Neural progenitor cell (in vitro differentiated cells): Measurements from ENCODE around the gene CCDC182.

Experiments
- CTCF ChIP-seq: fragments of 200-600 bp; sonication (generic); IDR thresholded peaks from 2 replicates; pipeline ENCODE4 v1.5.1; 2017; ENCODE audit warnings: antibody characterized with exemption, mild to moderate bottlenecking
- EZH2 ChIP-seq: fragments of 200-600 bp; sonication (generic); IDR thresholded peaks from 2 replicates; pipeline ENCODE4 v1.6.1; 2017; ENCODE audit warnings: antibody characterized with exemption, mild to moderate bottlenecking, moderate library complexity
- EZH2phosphoT487 ChIP-seq: fragments of 200-600 bp; sonication (generic); IDR thresholded peaks from 2 replicates; pipeline ENCODE4 v1.6.1; 2017; ENCODE audit warnings: antibody characterized with exemption

DNA sequence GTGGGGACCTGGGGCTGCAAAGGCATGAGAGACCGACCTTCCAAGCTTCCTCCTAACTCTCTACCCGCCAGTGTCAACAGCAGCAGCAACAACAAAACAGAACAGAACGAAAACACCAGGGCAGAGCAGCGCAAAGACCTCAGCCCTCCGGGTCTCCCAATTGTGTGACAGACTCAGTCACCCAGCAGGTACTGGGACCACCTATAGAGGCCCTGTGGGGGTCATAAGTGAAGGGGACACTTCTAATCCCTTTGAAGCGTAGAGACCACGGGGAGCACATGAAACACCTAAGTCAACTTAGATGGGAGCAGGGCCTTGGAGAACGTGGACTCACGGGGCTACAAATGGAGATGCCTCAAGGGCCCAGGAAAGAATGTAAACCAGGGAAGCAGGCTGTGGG is 12.6 kb upstream of the CCDC182 start:
- TF ChIP-seq CTCF (no peak), EZH2phosphoT487 (no peak), EZH2 (no peak)
